B cell (primary cell): ENCODE measurements around the gene ITFG1. TPM values are rescaled to one million over a fixed set of nuclear protein-coding genes. Genes with fewer than 3 reads are reported as not detected.
"Not testable (repeated sequence)": the region's sequence is repeated elsewhere in the genome, so short reads cannot be mapped to it uniquely, and the experiment has no call there.

ENCODE experiments used
- ATAC-seq: fragments of 200-7000 bp; cut with Tn5 transposase; one replicate; pipeline ENCODE4 v1.10.0; 2021; ENCODE audit warnings: low read depth, mild to moderate bottlenecking, moderate number of reproducible peaks, moderate library complexity
- CTCF ChIA-PET: fragments of 350-600 bp; sonication (Branson Sonifier 250); formaldehyde crosslinking; loops from one replicate; lab custom pipeline; 2021; ENCODE audit warnings: antibody characterized with exemption, inconsistent platforms; lab: Charles Lee
- POLR2A ChIA-PET: fragments of 350-600 bp; sonication (Branson Sonifier 250); formaldehyde crosslinking; loops from one replicate; lab custom pipeline; 2021; ENCODE audit warnings: antibody characterized with exemption; lab: Charles Lee
- DNase-seq: peaks from one replicate; pipeline ENCODE4 v3.0.0; 2013
- H2AFZ ChIP-seq: 2 replicates; pipeline ENCODE4 v1.6.1; 2012; ENCODE audit warnings: mild to moderate bottlenecking, low read depth, low read length; ENCODE audit not compliant: insufficient read depth, poor library complexity, severe bottlenecking
- H3K27ac ChIP-seq, 2 donors: 1 replicate in 1 of 2; 2 replicates in 1 of 2; pipeline ENCODE4 v1.5.1; 2012 to 2013; ENCODE audit warnings: low read length in 2 of 2, mild to moderate bottlenecking in 2 of 2, moderate library complexity in 1 of 2
- H3K27me3 ChIP-seq, 4 experiments: fragments of 200-600 bp in 1 of 4; sonication (generic) in 1 of 4; replicated peaks in 1 of 4; 1 replicate in 2 of 4; 2 replicates in 2 of 4; pipeline versions ENCODE4 v1.6.1 to v1.7.0; 2013 to 2016; ENCODE audit warnings: low read length in 3 of 4, mild to moderate bottlenecking in 2 of 4, mixed read lengths in 1 of 4, moderate library complexity in 1 of 4; ENCODE audit not compliant: insufficient read depth in 4 of 4, control insufficient read depth in 3 of 4; ENCODE audit errors: control extremely low read depth in 1 of 4
- H3K36me3 ChIP-seq, 2 experiments: replicated peaks in 1 of 2; 1 replicate in 1 of 2; 2 replicates in 1 of 2; pipeline versions ENCODE4 v1.6.1 to v1.7.1; 2013; ENCODE audit warnings: low read length in 1 of 2; ENCODE audit not compliant: insufficient read depth in 2 of 2, control insufficient read depth in 1 of 2; ENCODE audit errors: control extremely low read depth in 1 of 2, extremely low read depth in 1 of 2
- H3K4me1 ChIP-seq, 2 donors: fragments of 200-600 bp in 1 of 2; sonication (generic) in 1 of 2; 1 replicate in 1 of 2; 2 replicates in 1 of 2; pipeline versions ENCODE4 v1.5.1 to v1.6.1; 2013 to 2017; ENCODE audit warnings: low read length in 2 of 2; ENCODE audit not compliant: control insufficient read depth in 2 of 2, insufficient read depth in 2 of 2
- H3K4me2 ChIP-seq: replicated peaks from 2 replicates; pipeline ENCODE3; 2012; ENCODE audit warnings: mild to moderate bottlenecking, low read depth, low read length; ENCODE audit not compliant: poor library complexity, severe bottlenecking
- H3K4me3 ChIP-seq, 5 experiments: fragments of 200-600 bp in 1 of 5; sonication (generic) in 1 of 5; 1 replicate in 3 of 5; 2 replicates in 2 of 5; pipeline versions ENCODE4 v1.5.1 to v1.7.0; 2011 to 2016; ENCODE audit warnings: low read length in 4 of 5, mild to moderate bottlenecking in 4 of 5, low read depth in 2 of 5, control low read depth in 1 of 5, moderate library complexity in 1 of 5; ENCODE audit not compliant: insufficient read depth in 1 of 5; ENCODE audit errors: control extremely low read depth in 1 of 5, extremely low read depth in 1 of 5
- H3K79me2 ChIP-seq: fragments of 200-600 bp; sonication (generic); one replicate; pipeline ENCODE4 v1.6.0; 2016; ENCODE audit warnings: low read length; ENCODE audit not compliant: control insufficient read depth, insufficient read depth
- H3K9ac ChIP-seq: fragments of 200-600 bp; sonication (generic); 2 replicates; pipeline ENCODE4 v1.6.1; 2017; ENCODE audit warnings: mild to moderate bottlenecking, low read length, moderate library complexity
- H3K9me3 ChIP-seq, 3 donors: one replicate each; pipeline versions ENCODE4 v1.6.1 to v1.7.1; 2013; ENCODE audit warnings: low read length in 2 of 3; ENCODE audit not compliant: control insufficient read depth in 2 of 3, insufficient read depth in 1 of 3; ENCODE audit errors: control extremely low read depth in 1 of 3
- H4K20me1 ChIP-seq: 2 replicates; pipeline ENCODE4 v1.6.0; 2012; ENCODE audit warnings: mild to moderate bottlenecking, low read length; ENCODE audit not compliant: insufficient read depth, control insufficient read depth, poor library complexity, severe bottlenecking
- H3K27ac Mint-ChIP-seq: one replicate; pipeline ENCODE4 v1.8.0; 2021; ENCODE audit warnings: mixed read lengths
- H3K27me3 Mint-ChIP-seq: one replicate; pipeline ENCODE4 v1.8.0; 2021; ENCODE audit warnings: mixed read lengths
- H3K4me1 Mint-ChIP-seq: one replicate; pipeline ENCODE4 v1.8.0; 2021; ENCODE audit warnings: mixed read lengths
- H3K4me3 Mint-ChIP-seq: one replicate; pipeline ENCODE4 v1.8.0; 2021; ENCODE audit warnings: mixed read lengths
- H3K9me3 Mint-ChIP-seq: one replicate; pipeline ENCODE4 v1.8.0; 2022; ENCODE audit warnings: mixed read lengths; ENCODE audit not compliant: insufficient read depth
- EZH2 ChIP-seq: IDR thresholded peaks from 2 replicates; pipeline ENCODE4 v1.6.1; 2012; ENCODE audit warnings: borderline replicate concordance, low read depth, mild to moderate bottlenecking, moderate library complexity, low read length; ENCODE audit not compliant: insufficient read depth, poor library complexity, severe bottlenecking
- WGBS: methylation state at CpG from one replicate; pipeline ENCODE4 v1.1.5; 2013; ENCODE audit warnings: missing lambda C conversion rate; ENCODE audit not compliant: insufficient coverage; 5-methylcytosine and 5-hydroxymethylcytosine counted together
- intact Hi-C: fragments of 100-400 bp; cut with micrococcal nuclease; formaldehyde crosslinking; loops from one replicate; pipeline ENCODE4 v1.10.0; 2022
- polyA plus RNA-seq: library from polyadenylated mRNA; depleted of rRNA; stranded (reverse); fragments of >200 nt; gene quantifications from 2 replicates; pipeline ENCODE4 v1.2.3, GENCODE V29; 2012
- total RNA-seq, 2 donors: library from RNA; stranded (reverse); fragments of 120-200 nt in 1 of 2; gene quantifications; 1 replicate in 1 of 2; 2 replicates in 1 of 2; pipeline versions ENCODE4 v1.2.3 to v1.2.4, GENCODE V29; 2013 to 2022
- TF ChIP-seq, protein P1 (sequence below): fragments of 200-600 bp; IDR thresholded peaks from one replicate; pipeline ENCODE4 v1.8.0; 2022; ENCODE audit warnings: antibody characterized with exemption, mild to moderate bottlenecking

ITFG1 gene
- total and polyA plus RNA-seq, 2 donors (not counting 1 experiment from before 2014, with no cell fraction given): 9.7 to 40.4 TPM

- ATAC-seq: not testable (repeated sequence)
These were observed 113.7 kb downstream of the ITFG1 start for GRCh38 chr16:47347021-47347696.

DNA sequence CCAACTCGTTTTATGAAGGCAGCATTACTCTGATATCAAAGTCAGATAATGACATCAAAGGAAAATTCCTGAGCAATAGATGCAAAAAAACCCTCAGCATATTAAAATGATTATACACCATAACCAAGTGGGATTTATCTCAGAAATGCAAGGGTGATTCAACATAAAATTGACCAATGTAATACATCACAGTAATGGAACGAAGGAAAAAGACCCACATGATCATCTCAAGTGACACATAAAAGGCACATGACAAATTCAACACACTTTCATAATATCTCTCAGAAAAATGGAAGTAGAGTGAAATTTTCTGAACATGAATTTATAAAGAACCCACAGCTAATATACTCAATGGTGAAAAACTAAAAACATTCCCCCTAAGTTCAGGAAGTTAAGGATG lies 118.8 kb downstream of the ITFG1 start:
- no peak overlapping the region for H3K4me3 Mint-ChIP-seq
- H4K20me1 ChIP-seq: no peaks in the 10 kb centered on the region
- POLR2A ChIA-PET: no interaction called here
- DNase-seq (no peak), ATAC-seq (no peak)
- no peaks in the 10 kb centered on the region for H3K4me1 Mint-ChIP-seq
- H3K9me3 Mint-ChIP-seq: peaks cover 11% of the 10 kb centered on the region
- H3K27ac Mint-ChIP-seq: no peak overlapping the region
- WGBS: no CpG with 5 or more reads among the region's 2 CpGs
- no peaks in the 10 kb centered on the region for H3K27me3 Mint-ChIP-seq
- intact Hi-C loops: no loop called here
- peaks cover 5 to 15% (median 11%) of the 10 kb centered on the region in 3 donors for H3K9me3 ChIP-seq
- H3K4me3 ChIP-seq: no peak overlapping the region
- CTCF ChIA-PET: no interaction called here
- TF ChIP-seq EZH2: no peak
- TF ChIP-seq, protein P1, sequence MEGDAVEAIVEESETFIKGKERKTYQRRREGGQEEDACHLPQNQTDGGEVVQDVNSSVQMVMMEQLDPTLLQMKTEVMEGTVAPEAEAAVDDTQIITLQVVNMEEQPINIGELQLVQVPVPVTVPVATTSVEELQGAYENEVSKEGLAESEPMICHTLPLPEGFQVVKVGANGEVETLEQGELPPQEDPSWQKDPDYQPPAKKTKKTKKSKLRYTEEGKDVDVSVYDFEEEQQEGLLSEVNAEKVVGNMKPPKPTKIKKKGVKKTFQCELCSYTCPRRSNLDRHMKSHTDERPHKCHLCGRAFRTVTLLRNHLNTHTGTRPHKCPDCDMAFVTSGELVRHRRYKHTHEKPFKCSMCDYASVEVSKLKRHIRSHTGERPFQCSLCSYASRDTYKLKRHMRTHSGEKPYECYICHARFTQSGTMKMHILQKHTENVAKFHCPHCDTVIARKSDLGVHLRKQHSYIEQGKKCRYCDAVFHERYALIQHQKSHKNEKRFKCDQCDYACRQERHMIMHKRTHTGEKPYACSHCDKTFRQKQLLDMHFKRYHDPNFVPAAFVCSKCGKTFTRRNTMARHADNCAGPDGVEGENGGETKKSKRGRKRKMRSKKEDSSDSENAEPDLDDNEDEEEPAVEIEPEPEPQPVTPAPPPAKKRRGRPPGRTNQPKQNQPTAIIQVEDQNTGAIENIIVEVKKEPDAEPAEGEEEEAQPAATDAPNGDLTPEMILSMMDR: no peak
- H2AFZ ChIP-seq: no peak overlapping the region
- peaks cover 0 to 1% of the 10 kb centered on the region in 2 experiments for H3K36me3 ChIP-seq
- H3K27me3 ChIP-seq: no peaks in the 10 kb centered on the region
- no peak overlapping the region for H3K4me2 ChIP-seq
- no peak overlapping the region for H3K9ac ChIP-seq
- H3K27ac ChIP-seq: no peak overlapping the region
- no peaks in the 10 kb centered on the region for H3K4me1 ChIP-seq
- H3K79me2 ChIP-seq: no peaks in the 10 kb centered on the region

More at GRCh38 chr16:47347021-47347696, 113.7 kb downstream of the ITFG1 start:
- H3K4me1 ChIP-seq, H3K9ac ChIP-seq, H3K4me3 Mint-ChIP-seq, H3K4me2 ChIP-seq, H3K27ac ChIP-seq, H2AFZ ChIP-seq, H3K27ac Mint-ChIP-seq, H3K4me1 Mint-ChIP-seq, H3K27me3 Mint-ChIP-seq, intact Hi-C loops, CTCF ChIA-PET, H3K36me3 ChIP-seq, H3K4me3 ChIP-seq, H4K20me1 ChIP-seq, DNase-seq, POLR2A ChIA-PET, H3K79me2 ChIP-seq, H3K27me3 ChIP-seq: not testable (repeated sequence)
- H3K9me3 ChIP-seq: peaks cover 0 to 11% (median 2%) of the 10 kb centered on the region in 3 donors
- H3K9me3 Mint-ChIP-seq: peaks cover 16% of the 10 kb centered on the region
- 99% methylated on average over 13 of the region's 23 CpGs for WGBS

DNA sequence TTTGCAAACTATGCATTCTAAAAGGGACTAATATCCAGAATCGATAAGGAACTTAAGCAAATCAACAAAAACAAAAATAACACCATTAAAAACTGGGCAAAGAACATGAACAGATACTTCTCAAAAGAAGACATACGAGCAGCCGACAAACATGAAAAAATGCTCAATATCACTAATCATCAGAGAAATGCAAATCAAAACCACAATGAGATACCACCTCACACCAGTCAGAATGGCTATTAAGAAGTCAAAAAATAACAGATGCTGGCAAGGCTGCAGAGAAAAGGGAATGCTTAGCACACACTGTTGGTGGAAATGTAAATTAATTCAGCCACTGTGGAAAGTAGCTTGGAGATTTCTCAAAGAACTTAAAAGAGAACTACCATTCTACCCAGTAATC lies 130.3 kb downstream of the ITFG1 start:
- H3K4me3 ChIP-seq, H3K27me3 Mint-ChIP-seq, H3K4me2 ChIP-seq, H3K36me3 ChIP-seq, H2AFZ ChIP-seq, H3K9me3 Mint-ChIP-seq, intact Hi-C loops, H3K4me3 Mint-ChIP-seq, H3K27me3 ChIP-seq, H3K27ac ChIP-seq, H3K27ac Mint-ChIP-seq, H3K79me2 ChIP-seq, DNase-seq, POLR2A ChIA-PET, ATAC-seq, H4K20me1 ChIP-seq, H3K4me1 ChIP-seq, CTCF ChIA-PET, H3K9ac ChIP-seq, H3K9me3 ChIP-seq: not testable (repeated sequence)
- WGBS: no CpG with 5 or more reads among the region's 3 CpGs
- peaks cover 11% of the 10 kb centered on the region for H3K4me1 Mint-ChIP-seq
